Trophoblast cell (in vitro differentiated cells and primary cell): ENCODE measurements around the gene SMYD3.

Source experiments
- DNase-seq, 2 donors: peaks; one replicate each; pipeline ENCODE4 v3.0.0-alpha.2; 2016
- H2AFZ ChIP-seq: 2 replicates; pipeline ENCODE4 v1.6.1; 2013; ENCODE audit warnings: low read length, moderate library complexity, mild to moderate bottlenecking; ENCODE audit not compliant: insufficient read depth, poor library complexity
- H2AK5ac ChIP-seq: 2 replicates; pipeline ENCODE4 v1.6.1; 2013; ENCODE audit warnings: mild to moderate bottlenecking, low read length
- H2BK120ac ChIP-seq: 2 replicates; pipeline ENCODE4 v1.6.1; 2013; ENCODE audit warnings: low read length, mild to moderate bottlenecking, moderate library complexity; ENCODE audit not compliant: insufficient read depth, poor library complexity
- H2BK12ac ChIP-seq: 2 replicates; pipeline ENCODE4 v1.6.1; 2013; ENCODE audit warnings: mild to moderate bottlenecking, low read length, moderate library complexity
- H2BK5ac ChIP-seq: 2 replicates; pipeline ENCODE4 v1.6.1; 2013; ENCODE audit warnings: low read length, low read depth, moderate library complexity, mild to moderate bottlenecking; ENCODE audit not compliant: poor library complexity
- H3K14ac ChIP-seq: 2 replicates; pipeline ENCODE4 v1.6.1; 2013; ENCODE audit warnings: mild to moderate bottlenecking, low read length
- H3K18ac ChIP-seq: 2 replicates; pipeline ENCODE4 v1.6.1; 2013; ENCODE audit warnings: mild to moderate bottlenecking, low read length
- H3K23ac ChIP-seq: 2 replicates; pipeline ENCODE4 v1.6.1; 2013; ENCODE audit warnings: low read length
- H3K27ac ChIP-seq: 2 replicates; pipeline ENCODE4 v1.5.1; 2013; ENCODE audit warnings: low read depth, mild to moderate bottlenecking, inconsistent platforms, low read length, moderate library complexity
- H3K27me3 ChIP-seq: 2 replicates; pipeline ENCODE4 v1.6.1; 2013; ENCODE audit warnings: inconsistent platforms, mild to moderate bottlenecking, low read length, moderate library complexity; ENCODE audit not compliant: insufficient read depth
- H3K36me3 ChIP-seq, 2 experiments: 1 replicate in 1 of 2; 2 replicates in 1 of 2; pipeline ENCODE4 v1.6.1; 2013; ENCODE audit warnings: low read length in 2 of 2, mild to moderate bottlenecking in 2 of 2, moderate library complexity in 1 of 2; ENCODE audit not compliant: insufficient read depth in 2 of 2, control insufficient read depth in 1 of 2
- H3K4ac ChIP-seq: 2 replicates; pipeline ENCODE4 v1.6.1; 2013; ENCODE audit warnings: low read depth, mild to moderate bottlenecking, low read length, moderate library complexity
- H3K4me1 ChIP-seq, 2 experiments: 1 replicate in 1 of 2; 2 replicates in 1 of 2; pipeline ENCODE4 v1.6.1; 2013; ENCODE audit warnings: low read length in 2 of 2, mild to moderate bottlenecking in 2 of 2, moderate library complexity in 1 of 2; ENCODE audit not compliant: insufficient read depth in 2 of 2, control insufficient read depth in 1 of 2
- H3K4me2 ChIP-seq: 2 replicates; pipeline ENCODE4 v1.6.1; 2013; ENCODE audit warnings: inconsistent platforms, mild to moderate bottlenecking, low read length, moderate library complexity
- H3K4me3 ChIP-seq: 2 replicates; pipeline ENCODE4 v1.5.1; 2013; ENCODE audit warnings: mild to moderate bottlenecking, low read depth, low read length, inconsistent platforms
- H3K79me1 ChIP-seq: one replicate; pipeline ENCODE4 v1.6.1; 2013; ENCODE audit warnings: low read length
- H3K79me2 ChIP-seq: 2 replicates; pipeline ENCODE4 v1.6.1; 2013; ENCODE audit warnings: low read length, mild to moderate bottlenecking; ENCODE audit not compliant: control insufficient read depth, insufficient read depth, poor library complexity
- H3K9ac ChIP-seq: 2 replicates; pipeline ENCODE4 v1.6.1; 2013; ENCODE audit warnings: mild to moderate bottlenecking, low read length
- H3K9me3 ChIP-seq: 2 replicates; pipeline ENCODE4 v1.6.1; 2013; ENCODE audit warnings: low read depth, mild to moderate bottlenecking, control low read depth, inconsistent platforms, low read length; ENCODE audit not compliant: insufficient read depth
- H4K12ac ChIP-seq: 2 replicates; pipeline ENCODE4 v1.6.1; 2013; ENCODE audit warnings: low read depth, mild to moderate bottlenecking, low read length, moderate library complexity
- H4K8ac ChIP-seq: 2 replicates; pipeline ENCODE4 v1.6.1; 2013; ENCODE audit warnings: low read depth, mild to moderate bottlenecking, low read length, moderate library complexity
- H4K91ac ChIP-seq: one replicate; pipeline ENCODE4 v1.6.1; 2013; ENCODE audit warnings: low read depth, mild to moderate bottlenecking, low read length, moderate library complexity
- WGBS: extraction: QIAGEN DNeasy Blood & Tissue Kit; methylation state at CpG from one replicate; pipeline ENCODE4 v1.1.7; 2013; ENCODE audit warnings: missing lambda C conversion rate; ENCODE audit not compliant: insufficient read length, insufficient coverage; ENCODE audit errors: extremely low coverage; 5-methylcytosine and 5-hydroxymethylcytosine counted together

Gene SMYD3

DNA sequence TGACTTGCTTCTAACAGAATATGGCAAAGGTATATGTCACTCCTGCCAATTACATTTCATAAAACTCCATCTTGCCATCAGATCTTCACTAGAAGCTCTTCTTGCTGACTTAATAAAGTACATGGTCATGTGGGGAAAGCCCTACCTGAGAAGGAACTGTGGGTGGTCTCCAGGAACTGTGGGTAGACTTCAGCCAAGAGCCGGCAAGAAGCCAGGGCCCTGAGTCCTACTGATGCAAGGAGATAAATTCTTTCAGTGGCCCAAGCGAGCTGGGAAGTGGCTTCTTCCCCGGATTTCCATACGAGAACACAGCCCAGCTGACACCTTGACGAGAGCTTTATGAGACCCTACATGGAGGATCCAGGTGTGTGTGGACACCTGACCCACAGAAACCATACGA lies 228.7 kb downstream of the SMYD3 start:
- no peak overlapping the region for H3K4ac ChIP-seq
- peak overlapping the region; percentile 8 for H2BK12ac ChIP-seq
- no peak overlapping the region for H3K9ac ChIP-seq
- H2BK120ac ChIP-seq: peak overlapping the region; percentile 44
- H4K12ac ChIP-seq: no peak overlapping the region
- no peaks in the 10 kb centered on the region for H3K27me3 ChIP-seq
- no peak overlapping the region for H3K14ac ChIP-seq
- no peak overlapping the region for H3K23ac ChIP-seq
- no peak overlapping the region for H2AK5ac ChIP-seq
- H3K79me1 ChIP-seq: peaks cover 7% of the 10 kb centered on the region
- peaks cover 2% of the 10 kb centered on the region for H3K79me2 ChIP-seq
- no peak overlapping the region for H3K27ac ChIP-seq
- no peaks in the 10 kb centered on the region for H3K9me3 ChIP-seq
- H2BK5ac ChIP-seq: no peak overlapping the region
- peaks cover 0 to 2% of the 10 kb centered on the region in 2 experiments for H3K36me3 ChIP-seq
- no peak overlapping the region for H3K4me3 ChIP-seq
- WGBS: no CpG with 5 or more reads among the region's 6 CpGs
- H4K8ac ChIP-seq: no peak overlapping the region
- DNase-seq: no peak
- H3K18ac ChIP-seq: peak overlapping the region; percentile 3
- no peak overlapping the region for H2AFZ ChIP-seq
- H3K4me2 ChIP-seq: no peak overlapping the region
- peaks cover 4% of the 10 kb centered on the region in 2 experiments for H3K4me1 ChIP-seq
- H4K91ac ChIP-seq: peak overlapping the region; percentile 15

DNA sequence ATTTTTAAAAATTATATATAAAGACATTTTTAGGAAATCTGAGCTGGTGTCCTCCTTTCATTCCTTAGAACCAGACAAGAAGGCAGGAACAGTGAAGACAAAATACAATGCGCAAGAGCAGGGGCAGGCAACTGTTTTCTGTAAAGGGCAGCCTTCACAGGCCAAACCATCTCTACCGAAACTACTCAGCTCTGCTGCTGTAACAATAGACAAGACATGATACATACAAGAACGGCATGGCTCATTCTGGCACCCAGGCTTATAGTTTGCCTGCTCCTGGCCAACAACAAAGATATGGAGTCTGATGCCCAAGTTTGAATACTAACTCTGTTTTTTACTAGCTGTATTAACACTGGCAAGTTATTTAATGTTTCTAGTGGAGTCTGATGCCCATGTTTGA lies 232.0 kb downstream of the SMYD3 start:
- Histone ChIP-seq H3K4me2 (no peak overlapping the region), H3K4me3 (no peak overlapping the region), H3K14ac (no peak overlapping the region), H3K9me3 (no peaks in the 10 kb centered on the region), H3K79me1 (peaks cover 7% of the 10 kb centered on the region), H4K91ac (no peak overlapping the region), H3K27me3 (no peaks in the 10 kb centered on the region), H2BK5ac (no peak overlapping the region), H3K23ac (no peak overlapping the region), H3K4me1 (peaks cover 4% of the 10 kb centered on the region in 2 experiments), H3K4ac (no peak overlapping the region), H3K18ac (no peak overlapping the region), H3K9ac (no peak overlapping the region), H2AFZ (no peak overlapping the region), H2BK12ac (peak overlapping the region; percentile 84), H3K36me3 (peaks cover 0 to 2% of the 10 kb centered on the region in 2 experiments), H2BK120ac (peak overlapping the region; percentile 11), H3K27ac (no peak overlapping the region), H4K8ac (no peak overlapping the region), H3K79me2 (peaks cover 2% of the 10 kb centered on the region), H2AK5ac (no peak overlapping the region), H4K12ac (no peak overlapping the region)
- DNase-seq: no peak
- no CpG with 5 or more reads among the region's 3 CpGs for WGBS

DNA sequence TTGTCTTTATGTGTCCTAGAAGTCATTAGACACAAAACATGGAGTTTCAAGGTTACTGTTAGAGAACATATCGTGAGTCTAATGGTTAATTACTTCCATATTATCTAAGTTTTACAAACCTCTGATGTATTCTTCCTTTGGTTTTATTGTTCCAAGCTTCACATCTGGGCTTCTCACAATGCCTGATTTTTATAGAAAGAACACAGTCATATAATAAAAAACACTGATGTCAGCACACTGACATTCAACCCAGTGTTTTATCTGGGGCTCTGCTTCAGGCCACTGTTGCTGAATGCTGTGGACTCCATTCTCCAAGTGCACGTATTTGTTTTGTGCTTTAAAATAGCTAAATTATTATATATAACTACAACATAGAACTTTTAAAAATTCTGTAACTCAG lies 232.9 kb downstream of the SMYD3 start:
- H4K8ac ChIP-seq: no peak overlapping the region
- no peak overlapping the region for H2BK120ac ChIP-seq
- H3K4me1 ChIP-seq: peaks cover 4 to 5% of the 10 kb centered on the region in 2 experiments
- no peak overlapping the region for H3K4ac ChIP-seq
- H2AFZ ChIP-seq: no peak overlapping the region
- H3K4me3 ChIP-seq: no peak overlapping the region
- no peak overlapping the region for H2AK5ac ChIP-seq
- H3K9me3 ChIP-seq: no peaks in the 10 kb centered on the region
- peaks cover 9% of the 10 kb centered on the region for H3K79me1 ChIP-seq
- no peak overlapping the region for H3K18ac ChIP-seq
- no peak overlapping the region for H3K27ac ChIP-seq
- no peak overlapping the region for H3K4me2 ChIP-seq
- no CpG with 5 or more reads among the region's 2 CpGs for WGBS
- H3K9ac ChIP-seq: no peak overlapping the region
- H3K36me3 ChIP-seq: peaks cover 0 to 4% of the 10 kb centered on the region in 2 experiments
- H3K23ac ChIP-seq: no peak overlapping the region
- no peak overlapping the region for H2BK12ac ChIP-seq
- H3K79me2 ChIP-seq: peaks cover 2% of the 10 kb centered on the region
- H4K12ac ChIP-seq: no peak overlapping the region
- H2BK5ac ChIP-seq: no peak overlapping the region
- no peak for DNase-seq
- H3K14ac ChIP-seq: no peak overlapping the region
- H4K91ac ChIP-seq: no peak overlapping the region
- no peaks in the 10 kb centered on the region for H3K27me3 ChIP-seq

DNA sequence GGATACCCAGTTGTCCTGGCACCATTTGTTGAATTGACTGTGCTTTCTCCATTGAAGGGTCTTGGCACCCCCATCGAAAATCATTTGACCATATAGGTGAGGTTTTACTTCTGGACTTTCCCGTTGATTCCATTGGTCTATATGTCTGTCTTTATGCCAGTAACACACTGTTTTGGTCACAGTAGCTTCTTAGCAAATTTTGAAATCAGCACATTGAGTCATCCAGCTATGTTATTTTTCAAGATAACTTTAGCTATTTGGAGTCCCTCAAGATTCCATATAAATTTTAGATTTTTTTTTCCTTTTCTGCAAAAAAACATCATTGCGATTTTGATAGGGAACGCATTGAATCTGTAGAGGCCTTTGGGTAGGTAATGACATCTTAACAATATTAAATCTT lies 235.6 kb downstream of the SMYD3 start:
- Histone ChIP-seq H4K91ac (no peak overlapping the region), H2BK5ac (no peak overlapping the region), H3K79me2 (no peaks in the 10 kb centered on the region), H3K4me1 (peaks cover 0 to 6% of the 10 kb centered on the region in 2 experiments), H3K36me3 (peaks cover 0 to 4% of the 10 kb centered on the region in 2 experiments), H2BK12ac (no peak overlapping the region), H3K18ac (no peak overlapping the region), H3K4ac (no peak overlapping the region), H2BK120ac (no peak overlapping the region), H3K27ac (no peak overlapping the region), H4K8ac (no peak overlapping the region), H2AK5ac (no peak overlapping the region), H4K12ac (no peak overlapping the region), H3K79me1 (peaks cover 14% of the 10 kb centered on the region), H3K4me3 (no peak overlapping the region), H3K27me3 (no peaks in the 10 kb centered on the region), H3K23ac (no peak overlapping the region), H3K14ac (no peak overlapping the region), H3K9me3 (no peaks in the 10 kb centered on the region), H3K9ac (no peak overlapping the region), H3K4me2 (no peak overlapping the region), H2AFZ (no peak overlapping the region)
- WGBS: no CpG with 5 or more reads among the region's 4 CpGs
- DNase-seq: peak; percentile 13 to 56
